Cerebellar nuclear complex (tissue), 1 donor: ENCODE measurements around the gene PPIF.

Experiments used
- DNase-seq, 2 experiments: peaks; one replicate each; lab custom pipeline; 2025; lab: John Stamatoyannopoulos, UW

Gene PPIF

GRCh38 chr10:79375321-79376077, 28.2 kb downstream of the PPIF start:
- no peak for DNase-seq

DNA sequence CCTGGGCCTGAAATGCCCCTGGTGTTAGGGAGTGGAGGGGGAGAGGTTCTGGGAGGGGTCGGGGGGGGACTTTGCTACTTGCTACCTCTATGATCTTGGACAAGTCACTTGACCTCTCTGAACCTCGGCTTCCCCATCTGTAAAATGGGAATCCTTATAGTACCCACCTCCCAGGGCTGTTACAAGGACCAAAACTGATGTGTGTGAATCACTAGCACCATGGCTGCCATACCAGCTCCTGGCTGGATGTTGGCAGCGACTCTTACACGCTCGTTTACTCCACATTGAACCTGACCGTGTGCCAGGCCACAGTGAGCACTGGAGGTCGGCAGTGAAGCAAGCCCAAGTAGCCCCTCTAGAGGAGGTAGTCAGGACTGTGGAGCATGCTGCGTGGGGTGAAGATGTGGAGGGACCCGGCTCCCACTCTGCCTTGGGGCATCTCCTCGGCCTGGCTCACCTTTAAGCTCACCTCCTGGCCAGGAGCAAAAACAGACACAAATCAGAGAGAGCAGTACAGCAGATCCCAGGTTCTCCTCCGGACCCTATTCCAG, 28.9 kb downstream of the PPIF start:
- DNase-seq, result no peak

DNA sequence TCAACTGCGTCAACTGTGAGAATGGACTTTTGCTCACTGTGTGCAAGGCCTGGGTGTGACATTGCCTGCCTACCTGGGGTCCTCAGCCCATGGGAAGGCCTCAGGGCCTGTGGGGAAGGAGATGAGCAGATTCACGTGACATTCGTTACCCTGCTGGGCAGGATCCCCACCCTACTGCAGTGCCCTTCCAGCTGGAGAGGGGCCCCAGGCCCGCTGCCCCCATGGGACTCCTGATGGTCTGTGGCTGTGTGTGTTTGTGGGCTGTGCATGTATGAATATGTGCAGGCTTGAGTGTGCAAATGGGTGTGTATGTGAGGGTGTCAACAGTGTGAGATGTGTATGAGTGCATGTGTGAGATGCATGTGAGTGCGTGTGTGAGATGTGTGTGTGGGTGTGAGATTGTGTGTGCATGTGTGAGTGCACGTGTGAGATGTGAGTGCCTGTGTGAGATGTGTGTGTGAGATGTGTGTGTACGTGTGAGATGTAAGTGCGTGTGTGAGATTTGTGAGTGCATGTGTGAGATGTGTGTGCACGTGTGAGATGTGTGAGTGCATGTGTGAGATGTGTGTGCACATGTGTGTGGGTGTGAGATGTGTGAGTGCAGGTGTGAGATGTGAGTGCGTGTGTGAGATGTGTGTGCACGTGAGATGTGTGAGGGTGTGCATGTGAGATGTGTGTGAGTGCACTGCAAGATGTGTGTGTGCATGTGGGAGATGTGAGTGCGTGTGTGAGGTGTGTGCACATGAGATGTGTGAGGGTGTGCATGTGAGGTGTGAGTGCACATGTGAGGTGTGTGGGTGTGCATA, 29.7 kb downstream of the PPIF start:
- DNase-seq, result no peak

DNA sequence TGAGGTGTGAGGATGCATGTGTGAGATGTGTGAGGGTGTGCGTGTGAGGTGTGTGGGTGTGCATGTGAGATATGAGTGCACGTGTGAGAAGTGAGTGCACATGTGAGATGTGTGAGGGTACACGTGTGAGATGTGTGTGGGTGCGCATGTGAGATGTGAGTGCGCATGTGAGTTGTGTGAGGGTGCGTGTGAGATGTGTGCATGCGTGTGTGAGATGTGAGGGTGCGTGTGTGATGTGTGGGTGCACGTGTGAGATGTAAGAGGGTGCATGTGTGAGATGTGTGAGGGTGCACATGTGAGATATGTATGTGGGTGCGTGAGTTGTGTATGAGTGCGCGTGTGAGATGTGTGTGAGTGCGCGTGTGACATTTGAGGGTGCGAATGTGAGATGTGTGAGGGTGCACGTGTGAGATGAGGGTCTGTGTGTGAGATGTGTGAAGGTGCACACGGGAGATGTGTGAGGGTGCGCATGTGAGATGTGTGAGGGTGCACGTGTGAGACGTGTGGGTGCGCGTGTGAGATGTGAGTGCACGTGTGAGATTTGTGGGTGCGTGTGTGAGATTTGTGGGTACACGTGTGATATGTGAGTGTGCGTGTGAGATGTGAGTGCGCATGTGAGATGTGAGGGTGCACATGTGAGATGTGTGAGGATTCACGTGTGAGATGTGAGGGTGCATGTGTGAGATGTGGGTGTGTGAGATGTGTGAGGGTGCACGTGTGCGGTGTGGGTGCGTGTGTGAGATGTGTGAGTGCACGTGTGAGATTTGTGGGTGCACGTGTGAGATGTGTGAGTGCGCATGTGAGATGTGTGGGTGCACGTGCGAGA, 30.5 kb downstream of the PPIF start:
- DNase-seq, result no peak

DNA sequence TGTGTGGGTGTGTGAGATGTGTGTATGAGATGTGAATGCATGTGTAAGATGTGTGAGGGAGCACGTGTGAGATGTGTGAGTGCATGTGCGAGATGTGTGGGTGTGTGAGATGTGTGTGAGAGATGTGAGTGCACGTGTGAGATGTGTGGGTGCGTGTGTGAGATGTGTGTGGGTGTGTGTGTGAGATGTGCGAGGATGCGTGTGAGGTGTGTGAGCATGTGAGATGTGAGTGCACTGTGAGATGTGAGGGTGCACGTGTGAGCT, 31.0 kb downstream of the PPIF start:
- DNase-seq, result no peak

- DNase-seq, result no peak
These were observed 31.6 kb downstream of the PPIF start for GRCh38 chr10:79378647-79379511.

DNA sequence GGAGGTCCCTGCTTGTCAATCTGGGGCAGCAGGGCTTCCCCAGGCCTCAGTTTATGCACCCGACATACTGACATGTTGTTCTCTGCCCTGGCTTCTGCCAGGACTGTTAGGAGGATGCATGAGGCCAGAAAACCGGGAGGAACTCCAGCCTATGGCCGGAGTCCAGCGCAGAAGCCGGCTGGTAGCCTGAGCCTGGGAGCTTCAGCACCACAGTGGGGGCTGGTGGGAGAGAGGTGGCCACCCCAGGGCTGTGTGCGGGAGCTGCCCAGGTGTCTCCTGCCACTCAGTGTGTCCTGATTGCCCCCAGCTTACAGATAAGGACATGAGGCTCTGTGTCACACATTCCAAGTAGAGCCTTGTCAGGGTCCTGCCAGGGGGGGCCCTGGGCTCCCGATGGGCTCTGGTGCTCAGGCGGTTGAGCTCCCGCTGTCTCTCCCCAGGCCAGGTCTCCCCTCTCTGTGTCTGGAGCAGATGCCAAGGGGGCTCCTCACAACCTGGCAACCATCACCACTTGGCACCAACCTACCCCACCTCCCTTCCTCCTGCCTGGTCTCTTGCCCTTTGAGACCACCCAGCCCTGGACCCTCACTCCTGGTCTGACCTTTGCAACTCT, 32.3 kb downstream of the PPIF start:
- DNase-seq, result no peak

DNA sequence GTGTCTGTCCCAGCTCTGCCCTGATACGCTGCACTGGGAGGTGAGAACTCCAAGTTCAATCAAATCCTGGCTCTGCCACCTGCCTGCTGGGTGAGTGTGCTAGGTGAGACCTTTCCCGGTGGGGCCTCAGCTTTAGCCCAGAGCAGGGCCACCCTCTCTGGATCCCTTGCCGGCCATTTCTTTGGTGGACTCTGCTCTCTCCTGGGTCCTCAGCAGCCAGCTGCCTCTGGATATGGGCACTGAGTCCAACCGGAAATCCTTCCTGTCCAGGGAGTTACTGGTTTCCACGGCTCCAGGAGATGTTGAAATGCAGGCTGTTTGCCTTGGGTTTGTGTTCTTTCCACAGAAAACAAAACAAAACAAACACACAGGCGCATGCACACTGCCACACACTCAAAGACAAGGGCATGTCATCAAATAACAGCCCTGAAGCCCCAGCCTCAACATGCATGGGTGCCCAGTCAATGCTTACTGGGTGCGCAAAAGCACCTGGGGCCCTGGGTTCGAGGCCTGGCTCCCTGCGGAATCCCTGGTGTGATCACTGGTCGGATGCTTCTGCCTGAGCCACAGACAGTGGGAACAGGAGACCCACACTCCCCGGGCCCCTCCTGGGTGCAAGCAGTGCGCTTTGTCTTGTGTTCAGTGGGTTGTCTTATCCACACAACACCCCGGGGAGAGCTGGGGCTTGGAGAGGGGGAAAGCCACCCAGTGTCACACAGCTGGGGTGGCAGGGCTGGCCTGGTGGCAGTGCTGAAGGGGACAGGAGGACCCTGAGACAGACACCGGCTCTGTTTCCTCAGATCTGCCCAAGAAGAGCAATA, 33.1 kb downstream of the PPIF start:
- no peak for DNase-seq

GRCh38 chr10:79380946-79381721, 33.9 kb downstream of the PPIF start:
- no peak for DNase-seq

GRCh38 chr10:79381804-79382221, 34.5 kb downstream of the PPIF start:
- no peak for DNase-seq

GRCh38 chr10:79382491-79382941, 35.2 kb downstream of the PPIF start:
- no peak for DNase-seq

- no peak for DNase-seq
These were observed 36.8 kb downstream of the PPIF start for GRCh38 chr10:79383974-79384606.

- no peak for DNase-seq
These were observed 37.6 kb downstream of the PPIF start for GRCh38 chr10:79384773-79385391.

DNA sequence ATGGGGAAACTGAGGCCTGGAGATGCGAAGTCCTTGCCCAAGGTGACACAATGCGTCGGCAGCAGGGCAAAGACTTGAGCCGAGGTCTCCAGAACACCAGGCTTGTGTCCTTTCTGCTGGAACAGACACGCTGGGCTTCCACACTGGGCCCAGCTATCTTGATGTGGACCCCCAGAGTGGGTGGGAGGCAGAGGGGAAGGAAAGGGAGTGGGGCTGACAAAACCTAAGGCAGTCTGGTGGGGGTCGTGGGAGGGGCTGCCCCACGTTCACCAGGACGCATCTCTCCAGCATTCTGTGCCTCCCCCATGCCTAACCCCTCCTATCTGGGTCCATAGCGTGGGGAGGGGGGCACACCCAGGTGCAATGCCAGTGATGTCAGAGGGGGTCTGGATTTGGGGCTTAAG, 38.1 kb downstream of the PPIF start:
- no peak for DNase-seq

DNA sequence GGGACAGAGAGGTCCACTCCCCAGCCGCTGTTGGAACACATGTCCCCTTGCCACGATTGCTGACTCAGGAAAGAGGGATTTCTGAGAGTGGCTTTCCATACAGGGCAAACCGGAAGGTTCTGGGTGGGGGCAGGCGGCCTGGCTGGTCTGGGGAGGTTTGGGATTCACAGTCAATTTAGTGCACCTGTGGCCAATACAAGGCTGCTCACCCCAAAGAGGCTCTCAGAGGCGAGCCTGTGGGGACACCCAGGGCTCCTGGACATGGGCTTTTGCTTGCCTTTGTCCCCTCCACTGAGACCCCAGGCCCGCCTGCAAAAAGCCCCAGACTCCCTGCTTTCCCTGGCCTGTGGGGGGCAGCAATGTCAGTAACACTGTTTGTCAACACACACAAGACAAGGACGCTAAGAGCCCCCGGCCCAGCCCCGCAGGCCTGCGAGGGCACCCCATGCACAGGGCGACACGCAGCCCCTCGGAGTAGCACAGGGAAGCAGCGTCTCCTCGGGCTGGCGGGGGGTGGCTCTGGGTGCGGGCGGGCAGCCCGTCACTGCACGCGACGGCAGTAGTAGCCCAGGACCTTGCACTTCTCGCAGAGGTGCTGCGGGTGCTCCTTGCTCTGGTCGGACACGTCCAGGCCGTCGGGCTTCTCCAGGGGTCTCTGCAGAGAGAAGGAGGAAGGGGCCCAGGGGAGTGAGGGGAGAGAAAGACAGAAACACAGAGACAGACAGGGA, 38.7 kb downstream of the PPIF start:
- DNase-seq, result no peak

- DNase-seq, result no peak
These were observed 39.6 kb downstream of the PPIF start for GRCh38 chr10:79386637-79387465.
